Psoas muscle (tissue), 8 donors: Measurements from ENCODE around the gene RASGEF1C. TPM values are rescaled to one million over a fixed set of nuclear protein-coding genes. Genes with fewer than 3 reads are reported as not detected.
A peak's percentile ranks its signal among the peaks of the same experiment; 100 is the strongest.

Experiments used
- ATAC-seq, 4 donors: fragments of 200-7000 bp; cut with Tn5 transposase; one replicate each; pipeline ENCODE4 v1.9.1; 2020; ENCODE audit warnings: moderate library complexity in 3 of 4, mild to moderate bottlenecking in 2 of 4
- DNase-seq, 2 donors: peaks; one replicate each; pipeline ENCODE4 v3.0.0-alpha.2; 2020
- H3K27ac ChIP-seq: fragments of 200-600 bp; one replicate; pipeline ENCODE4 v1.8.0; 2022
- H3K27me3 ChIP-seq, 3 donors: fragments of 200-600 bp in 1 of 3; one replicate each; pipeline versions ENCODE4 v1.6.1 to v1.8.0; 2013 to 2022; ENCODE audit warnings: low read length in 2 of 3, mild to moderate bottlenecking in 2 of 3, moderate library complexity in 1 of 3; ENCODE audit not compliant: insufficient read depth in 3 of 3
- H3K36me3 ChIP-seq, 2 donors: fragments of 200-600 bp in 1 of 2; one replicate each; pipeline versions ENCODE4 v1.6.1 to v1.8.0; 2013 to 2022; ENCODE audit warnings: low read depth in 1 of 2, mild to moderate bottlenecking in 1 of 2, moderate library complexity in 1 of 2; ENCODE audit not compliant: insufficient read depth in 1 of 2
- H3K4me1 ChIP-seq: fragments of 200-600 bp; one replicate; pipeline ENCODE4 v1.8.0; 2022
- H3K4me3 ChIP-seq: fragments of 200-600 bp; one replicate; pipeline ENCODE4 v1.8.0; 2022; ENCODE audit warnings: mild to moderate bottlenecking
- H3K9me3 ChIP-seq: fragments of 200-600 bp; one replicate; pipeline ENCODE4 v1.8.0; 2022
- CTCF ChIP-seq: fragments of 200-600 bp; IDR thresholded peaks from one replicate; pipeline ENCODE4 v1.8.0; 2022; ENCODE audit warnings: antibody characterized with exemption
- WGBS, 3 donors: extraction: QIAGEN DNeasy Blood & Tissue Kit; methylation state at CpG; one replicate each; pipeline versions ENCODE4 v1.1.6 to v1.1.7; 2013; 5-methylcytosine and 5-hydroxymethylcytosine counted together
- intact Hi-C, 2 donors: fragments of 100-400 bp; cut with DNase I; formaldehyde crosslinking; loops; one replicate each; pipeline versions ENCODE4 v1.11.0 to v1.14.2; 2022
- polyA plus RNA-seq, 3 donors: library from polyadenylated mRNA; stranded (reverse); fragments of 200-250 nt; gene quantifications; one replicate each; pipeline ENCODE4 v1.2.3, GENCODE V29; 2013
- total RNA-seq, 4 donors: library from RNA; stranded (reverse); fragmentation: NEBNext Ultra II Directional in 2 of 4; extraction: Animal tissue kit (Norgen Biotek cat#: 25700) in 2 of 4; gene quantifications; one replicate each; pipeline versions ENCODE4 v1.2.1 to v1.2.4, GENCODE V29; 2021 to 2023
- donor health status: healthy with polysubstance abuse.
- donor health status: DM: no; HTN: no; CAD: no; lungs with moderate emphysema.
- donor health status: Bipolar disorder and iron deficiency.
- donor health status: healthy.
- donor health status: DM: yes; HTN: yes; CAD: no.
- donor health status: DM: no; HTN: no; CAD: no.
- donor health status: DM: no; HTN: no; CAD: no.
- donor health status: DM: yes; HTN: yes; CAD: no.

The RASGEF1C gene
- total and polyA plus RNA-seq, 7 donors, result 0.03 to 0.05 (median 0.04) TPM; not detected in 4

DNA sequence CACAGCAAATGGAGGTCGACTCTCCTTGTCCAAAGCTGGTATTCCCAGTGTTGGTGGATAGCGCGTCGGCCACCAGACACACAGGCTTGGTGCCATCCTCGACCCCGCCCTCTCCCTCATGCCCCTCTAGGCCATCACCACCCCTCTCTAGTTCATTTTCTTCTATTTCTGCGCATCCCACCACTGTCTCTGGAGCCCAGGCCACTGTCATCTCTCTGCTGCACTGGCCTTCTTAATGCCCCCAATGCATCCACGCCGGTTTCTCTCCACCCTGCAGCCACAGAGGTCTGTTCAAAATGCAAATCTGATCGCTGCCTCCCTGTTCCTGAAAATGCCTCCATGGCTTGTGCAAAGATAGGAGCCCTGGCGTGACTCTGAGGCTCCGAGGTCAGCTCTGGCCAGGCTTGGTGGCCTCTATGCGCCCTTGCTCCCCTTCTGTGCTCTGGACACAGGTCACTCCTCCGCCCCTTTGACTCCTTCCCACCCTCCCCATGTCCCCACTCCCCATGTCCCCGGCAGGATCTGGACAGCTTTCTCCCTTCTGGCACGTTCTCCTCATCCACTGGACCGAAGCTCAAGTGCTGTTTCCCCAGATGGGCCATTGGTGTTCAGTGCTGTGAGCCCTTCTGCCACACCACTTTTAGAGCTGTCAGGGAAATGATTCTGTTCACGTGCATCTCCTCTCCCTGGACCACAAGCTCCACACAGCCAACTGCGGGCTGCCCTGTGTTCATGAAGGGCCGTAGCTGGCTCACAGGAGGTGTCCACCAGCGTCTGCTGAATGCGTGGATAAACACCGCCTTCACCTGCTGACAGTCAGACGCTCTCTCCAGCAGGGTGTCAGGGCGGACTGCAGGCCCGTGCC lies 77.9 kb downstream of the RASGEF1C start:
- intact Hi-C loops, result no loop called here
- H3K27ac ChIP-seq, result no peak overlapping the region
- H3K36me3 ChIP-seq, result no peaks in the 10 kb centered on the region
- no peak overlapping the region for H3K4me3 ChIP-seq
- no peak for ATAC-seq
- TF ChIP-seq CTCF, result no peak
- no peaks in the 10 kb centered on the region for H3K4me1 ChIP-seq
- H3K9me3 ChIP-seq, result no peaks in the 10 kb centered on the region
- DNase-seq, result no peak
- H3K27me3 ChIP-seq, result peaks cover 0 to 23% (median 2%) of the 10 kb centered on the region in 3 donors
- WGBS, 3 donors, result 81 to 82% (median 81%) methylated on average over 23 to 26 of the region's 26 CpGs

GRCh38 chr5:180130291-180130869 lies 78.6 kb downstream of the RASGEF1C start:
- DNase-seq (peak in 1 of 2 donors; percentile 23), ATAC-seq (no peak)
- no peaks in the 10 kb centered on the region for H3K9me3 ChIP-seq
- H3K36me3 ChIP-seq, result no peaks in the 10 kb centered on the region
- 87 to 90% (median 87%) methylated on average over 16 of the region's 16 CpGs for WGBS, 3 donors
- no peak for TF ChIP-seq CTCF
- no peaks in the 10 kb centered on the region for H3K4me1 ChIP-seq
- H3K27me3 ChIP-seq, result peaks cover 0 to 28% (median 2%) of the 10 kb centered on the region in 3 donors
- no peak overlapping the region for H3K4me3 ChIP-seq
- H3K27ac ChIP-seq, result no peak overlapping the region
- intact Hi-C loops, result no loop called here

DNA sequence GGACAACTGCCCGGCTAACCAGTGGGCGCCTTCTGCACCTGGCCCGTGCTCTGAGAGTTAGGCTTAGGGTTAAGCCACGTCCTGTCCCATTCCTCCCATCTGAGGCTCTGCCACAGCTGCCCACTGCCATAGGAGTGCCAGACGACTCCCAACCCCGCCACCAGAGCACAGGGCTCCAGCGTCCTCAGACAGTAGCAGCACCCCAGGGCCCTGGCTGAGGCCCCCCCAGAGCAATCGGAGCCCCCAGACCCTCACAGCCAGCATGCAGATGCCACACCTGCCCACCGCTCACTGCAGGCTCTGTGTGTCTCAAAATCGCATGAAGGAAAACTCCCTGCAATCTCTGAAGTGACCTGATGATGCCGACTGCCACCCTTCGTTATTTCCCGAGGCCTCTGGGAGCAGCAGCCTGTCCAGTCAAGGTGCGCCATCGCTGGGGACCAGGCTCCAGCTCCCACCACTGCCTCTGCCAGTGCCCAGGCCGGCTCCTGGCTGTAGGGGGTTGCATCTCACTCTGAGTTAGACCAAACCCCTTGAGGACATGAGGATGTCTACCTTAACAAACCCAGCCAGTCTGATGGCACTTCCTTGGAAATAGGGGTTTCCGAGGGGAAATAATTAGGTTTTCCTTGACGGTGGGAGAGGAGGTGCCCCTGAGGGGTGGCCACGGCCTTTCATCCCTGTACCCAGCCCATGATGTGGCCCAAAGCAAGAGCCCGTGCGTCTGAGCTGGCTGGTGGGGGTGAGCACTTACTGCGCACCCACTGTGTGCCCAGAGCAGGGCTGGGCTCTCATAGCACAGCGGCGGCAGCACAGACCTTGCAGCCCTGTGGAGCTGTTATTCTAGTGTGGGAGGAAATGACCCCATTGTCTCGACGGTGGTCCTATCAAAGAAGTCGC lies 79.5 kb downstream of the RASGEF1C start:
- intact Hi-C loops, result loop anchor here in 1 of 2 donors (5.0 to 10.0 kb wide), 2 partner anchors 195 to 343 kb away; no protein-coding TSS in a partner anchor
- no peak overlapping the region for H3K27ac ChIP-seq
- TF ChIP-seq CTCF, result no peak
- no peaks in the 10 kb centered on the region for H3K4me1 ChIP-seq
- H3K27me3 ChIP-seq, result peaks cover 0 to 36% (median 2%) of the 10 kb centered on the region in 3 donors
- no peak for DNase-seq
- 69 to 81% (median 70%) methylated on average over 27 of the region's 27 CpGs for WGBS, 3 donors
- no peak for ATAC-seq
- no peaks in the 10 kb centered on the region for H3K9me3 ChIP-seq
- no peak overlapping the region for H3K4me3 ChIP-seq
- H3K36me3 ChIP-seq, result no peaks in the 10 kb centered on the region

GRCh38 chr5:180128671-180129261 lies 80.2 kb downstream of the RASGEF1C start:
- Histone ChIP-seq H3K36me3 (no peaks in the 10 kb centered on the region), H3K4me3 (no peak overlapping the region), H3K27me3 (peaks cover 0 to 41% (median 2%) of the 10 kb centered on the region in 3 donors), H3K9me3 (no peaks in the 10 kb centered on the region), H3K27ac (no peak overlapping the region), H3K4me1 (no peaks in the 10 kb centered on the region)
- TF ChIP-seq CTCF, result no peak
- ATAC-seq, result no peak
- WGBS, 3 donors, result 52 to 58% (median 57%) methylated on average over 13 of the region's 13 CpGs
- DNase-seq, result peak in 1 of 2 donors; percentile 36
- intact Hi-C loops, result loop anchor here in 1 of 2 donors (5.0 to 10.0 kb wide), 2 partner anchors 196 to 344 kb away; no protein-coding TSS in a partner anchor
